GM12864 (cell line): ENCODE measurements around the gene PPP6R3.

ENCODE experiments used
- DNase-seq: peaks from one replicate; pipeline ENCODE4 v3.0.0-alpha.2; 2011; ENCODE audit warnings: low read depth
- H3K4me3 ChIP-seq: 2 replicates; pipeline ENCODE4 v1.5.1; 2011; ENCODE audit warnings: mild to moderate bottlenecking, low read depth, low read length, control low read depth
- TF ChIP-seq, protein P1 (sequence below): IDR thresholded peaks from 2 replicates; pipeline ENCODE4 v1.5.1; 2011; ENCODE audit warnings: low read depth, mild to moderate bottlenecking, moderate library complexity, low read length, control low read depth, inconsistent platforms; ENCODE audit errors: missing control alignments

PPP6R3 gene

DNA sequence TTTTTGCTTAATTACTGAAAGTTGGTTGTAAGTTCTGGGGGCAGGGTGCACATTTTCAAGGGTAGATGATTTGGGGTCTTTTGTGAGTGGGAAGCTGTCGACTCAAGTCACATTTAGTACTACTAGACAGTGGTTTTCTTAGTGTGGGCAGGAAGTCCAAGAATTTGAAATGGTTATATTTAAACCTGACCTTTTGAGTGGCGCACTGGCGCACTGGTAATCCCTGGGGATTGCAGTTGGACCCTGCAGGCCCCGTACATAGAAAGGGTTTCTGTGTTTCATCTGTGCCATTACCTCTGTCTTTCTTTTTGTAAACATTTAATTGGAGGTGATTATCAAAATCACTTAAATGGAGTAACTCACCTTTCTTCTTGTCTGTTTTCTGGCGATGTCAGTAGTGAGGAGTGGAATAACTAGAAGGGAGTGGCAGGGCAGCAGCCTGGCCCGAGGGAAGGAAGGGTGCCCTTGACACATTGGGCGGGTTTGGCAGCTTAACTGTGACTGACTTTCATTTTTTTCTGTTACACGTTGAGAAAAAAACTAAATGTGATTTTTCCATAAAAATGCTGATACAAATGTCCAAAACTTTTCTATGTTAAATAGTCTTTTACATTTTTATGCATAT is 122.0 kb downstream of the PPP6R3 start:
- no peak for DNase-seq
- H3K4me3 ChIP-seq = no peak overlapping the region
- TF ChIP-seq, protein P1, sequence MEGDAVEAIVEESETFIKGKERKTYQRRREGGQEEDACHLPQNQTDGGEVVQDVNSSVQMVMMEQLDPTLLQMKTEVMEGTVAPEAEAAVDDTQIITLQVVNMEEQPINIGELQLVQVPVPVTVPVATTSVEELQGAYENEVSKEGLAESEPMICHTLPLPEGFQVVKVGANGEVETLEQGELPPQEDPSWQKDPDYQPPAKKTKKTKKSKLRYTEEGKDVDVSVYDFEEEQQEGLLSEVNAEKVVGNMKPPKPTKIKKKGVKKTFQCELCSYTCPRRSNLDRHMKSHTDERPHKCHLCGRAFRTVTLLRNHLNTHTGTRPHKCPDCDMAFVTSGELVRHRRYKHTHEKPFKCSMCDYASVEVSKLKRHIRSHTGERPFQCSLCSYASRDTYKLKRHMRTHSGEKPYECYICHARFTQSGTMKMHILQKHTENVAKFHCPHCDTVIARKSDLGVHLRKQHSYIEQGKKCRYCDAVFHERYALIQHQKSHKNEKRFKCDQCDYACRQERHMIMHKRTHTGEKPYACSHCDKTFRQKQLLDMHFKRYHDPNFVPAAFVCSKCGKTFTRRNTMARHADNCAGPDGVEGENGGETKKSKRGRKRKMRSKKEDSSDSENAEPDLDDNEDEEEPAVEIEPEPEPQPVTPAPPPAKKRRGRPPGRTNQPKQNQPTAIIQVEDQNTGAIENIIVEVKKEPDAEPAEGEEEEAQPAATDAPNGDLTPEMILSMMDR = no peak

DNA sequence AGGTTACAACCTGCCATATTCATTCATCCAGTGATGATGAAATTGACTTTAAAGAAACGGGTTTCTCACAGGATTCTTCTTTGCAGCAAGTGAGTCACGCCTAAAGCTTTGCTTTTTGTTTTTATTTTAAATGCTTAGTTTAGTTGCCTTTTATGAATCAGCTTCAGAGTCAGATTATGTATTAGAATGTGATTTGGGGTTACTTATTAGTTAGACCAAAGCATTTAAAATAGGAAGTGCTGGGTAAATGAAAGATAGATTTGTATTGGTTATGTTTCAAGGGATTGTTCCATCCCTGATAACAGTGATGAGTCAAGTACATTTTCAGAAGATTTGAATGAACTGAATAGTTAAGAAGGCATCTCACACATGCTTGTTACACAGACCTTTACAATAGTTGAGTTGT is 122.5 kb downstream of the PPP6R3 start:
- DNase-seq = no peak
- TF ChIP-seq, protein P1 = no peak
- no peak overlapping the region for H3K4me3 ChIP-seq

DNA sequence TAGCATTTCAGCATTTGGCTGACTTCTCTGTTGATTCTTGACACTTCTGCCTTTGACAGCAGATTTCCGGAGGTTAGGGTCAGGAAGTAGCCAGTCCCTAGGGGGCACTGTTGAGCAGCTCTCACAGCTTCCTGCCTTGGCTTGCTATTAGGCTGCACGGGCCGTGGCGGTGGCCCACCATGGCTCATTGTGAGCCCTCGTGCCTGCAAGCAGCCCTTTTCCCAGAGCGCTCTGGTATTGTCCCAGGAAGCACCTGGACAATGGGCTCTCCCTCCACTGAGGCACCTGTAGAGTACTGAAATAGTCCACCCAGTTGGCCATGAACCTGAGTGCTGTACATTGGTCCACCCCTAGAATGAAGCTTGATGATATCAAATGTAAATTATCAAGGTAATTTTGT is 123.5 kb downstream of the PPP6R3 start:
- TF ChIP-seq, protein P1 = peak; percentile 87
- no peak overlapping the region for H3K4me3 ChIP-seq
- DNase-seq = peak; percentile 13

DNA sequence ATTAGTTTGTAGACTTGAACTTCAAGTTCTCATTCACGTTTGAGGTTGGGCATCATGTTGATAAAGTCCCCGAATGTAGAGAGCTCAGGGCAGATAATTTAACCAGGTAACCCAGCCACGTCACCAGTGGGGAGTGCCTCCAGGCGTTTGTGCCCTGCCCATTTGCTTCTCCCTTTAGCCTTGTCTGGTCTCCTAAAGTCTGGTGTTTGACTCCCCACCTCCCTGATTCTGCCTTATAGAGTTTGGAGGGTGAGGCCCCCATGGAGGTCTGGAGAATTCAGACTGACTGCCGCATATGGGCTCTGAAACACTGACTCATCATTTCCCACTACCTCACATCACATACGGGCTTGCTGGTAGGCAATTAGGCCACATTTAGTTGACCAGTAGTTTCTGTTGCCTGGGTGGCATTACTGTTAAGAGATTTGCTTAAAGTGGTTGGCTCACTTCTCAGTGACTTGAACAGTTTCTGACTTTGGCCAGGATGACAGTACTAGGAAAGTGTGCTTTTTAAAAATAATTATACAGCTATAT is 124.5 kb downstream of the PPP6R3 start:
- no peak overlapping the region for H3K4me3 ChIP-seq
- TF ChIP-seq, protein P1 = no peak
- no peak for DNase-seq

DNA sequence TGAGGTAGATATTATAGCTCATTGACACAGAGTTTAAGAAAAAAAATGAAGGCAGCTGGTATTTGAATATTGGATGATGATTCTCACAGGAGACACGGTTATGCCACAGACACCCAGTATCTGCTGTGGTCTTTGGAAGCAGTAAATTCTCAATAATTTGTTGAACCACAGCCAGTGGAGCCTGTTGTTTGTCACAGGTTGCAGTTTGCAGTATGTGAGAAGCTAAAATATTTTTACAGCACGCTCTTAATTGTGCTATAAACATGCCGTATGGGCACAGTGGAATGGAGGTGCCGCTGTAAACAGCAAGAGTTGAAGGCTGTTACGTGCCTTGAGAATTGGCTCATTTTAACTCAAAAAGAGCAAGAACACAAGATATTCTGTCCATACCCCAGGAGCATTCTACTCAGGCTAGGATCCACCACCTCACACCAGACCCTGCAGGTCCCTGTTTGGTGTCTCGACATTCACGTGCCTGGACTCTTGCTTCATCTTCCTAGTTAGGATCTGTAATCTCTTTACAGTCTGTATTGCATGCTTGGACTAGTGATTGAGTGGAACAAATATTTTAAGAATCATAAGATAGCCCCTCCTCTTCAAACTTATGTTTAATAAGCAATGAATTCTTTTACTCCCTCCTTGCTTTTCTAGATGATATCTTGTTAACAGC is 129.1 kb downstream of the PPP6R3 start:
- no peak overlapping the region for H3K4me3 ChIP-seq
- TF ChIP-seq, protein P1 = no peak
- DNase-seq = no peak

DNA sequence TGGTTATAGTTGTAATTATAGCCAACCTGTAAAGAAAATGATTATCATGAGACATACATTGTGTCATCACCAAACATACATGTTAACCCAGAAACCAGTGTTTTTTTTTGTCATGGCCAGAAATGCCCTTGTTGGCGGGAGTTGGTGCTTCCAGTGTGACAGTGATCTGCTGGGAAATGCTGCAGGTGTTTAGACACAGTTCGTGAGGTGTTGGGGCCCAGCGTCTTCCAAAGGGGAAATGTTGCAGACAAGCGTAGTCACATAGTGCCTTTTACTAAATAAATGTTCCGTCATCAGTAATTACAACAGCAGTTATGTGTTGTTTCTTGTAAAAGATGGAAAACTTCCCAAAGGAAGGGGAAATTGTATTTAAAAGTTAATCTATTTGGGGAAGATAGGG is 131.2 kb downstream of the PPP6R3 start:
- H3K4me3 ChIP-seq = no peak overlapping the region
- TF ChIP-seq, protein P1 = no peak
- no peak for DNase-seq
